Astrocyte (in vitro differentiated cells and primary cell): ENCODE data around the gene ALLC.

ENCODE experiments used
- CTCF ChIP-seq: IDR thresholded peaks from 2 replicates; pipeline ENCODE4 v1.5.1; 2011; ENCODE audit warnings: low read depth, mild to moderate bottlenecking, inconsistent platforms, low read length, moderate library complexity; ENCODE audit not compliant: insufficient read depth
- EZH2 ChIP-seq: IDR thresholded peaks from 2 replicates; pipeline ENCODE4 v1.6.1; 2012; ENCODE audit warnings: mild to moderate bottlenecking, low read length, inconsistent platforms; ENCODE audit not compliant: insufficient read depth

- no peak for TF ChIP-seq CTCF
- no peak for TF ChIP-seq EZH2
Observed at GRCh38 chr2:3646446-3646845, 11.6 kb upstream of the ALLC start.
